K562 (cell line): ENCODE data around the gene VDAC2. TPM values are rescaled to one million over a fixed set of nuclear protein-coding genes. Genes with fewer than 3 reads are reported as not detected.

ENCODE experiments used
- ARID1B ChIP-seq: fragments of 450-650 bp; IDR thresholded peaks from 2 replicates; pipeline ENCODE4 v1.6.1; 2016; ENCODE audit warnings: antibody characterized with exemption, mild to moderate bottlenecking, inconsistent platforms
- CREB3 ChIP-seq: fragments of 450-650 bp; conservative IDR thresholded peaks from 2 replicates; pipeline ENCODE4 v1.6.1; 2016; ENCODE audit warnings: missing genetic modification characterization, low read depth, mild to moderate bottlenecking, missing compliant biosample characterization, moderate library complexity
- EHMT2 ChIP-seq: fragments of 450-650 bp; IDR thresholded peaks from 2 replicates; pipeline ENCODE4 v1.6.1; 2018; ENCODE audit warnings: antibody characterized with exemption
- FOXJ3 ChIP-seq: sonication (generic); formaldehyde crosslinking; IDR thresholded peaks from 2 replicates; pipeline ENCODE4 v1.4.0; 2020; ENCODE audit warnings: mild to moderate bottlenecking, missing genetic modification reagents
- NBN ChIP-seq: fragments of 450-650 bp; IDR thresholded peaks from 2 replicates; pipeline ENCODE4 v1.6.1; 2016; ENCODE audit warnings: low read depth, mild to moderate bottlenecking
- ZBTB43 ChIP-seq: sonication (generic); formaldehyde crosslinking; IDR thresholded peaks from 2 replicates; pipeline ENCODE4 v1.8.0; 2023; ENCODE audit warnings: mild to moderate bottlenecking, missing genetic modification reagents
- ZNF384 ChIP-seq: IDR thresholded peaks from 2 replicates; pipeline ENCODE4 v1.6.1; 2012; ENCODE audit warnings: low read depth, low read length, improper control_type of control experiment
- ZNF407 ChIP-seq: fragments of 450-650 bp; IDR thresholded peaks from 2 replicates; pipeline ENCODE4 v1.6.1; 2016; ENCODE audit warnings: low read depth
- ZNF766 ChIP-seq: fragments of 200-800 bp; sonication (Bioruptor generic); conservative IDR thresholded peaks from 2 replicates; pipeline ENCODE4 v1.6.1; 2016; ENCODE audit warnings: missing genetic modification characterization, missing compliant biosample characterization
- polyA plus RNA-seq, 8 experiments: library from polyadenylated mRNA; depleted of rRNA in 4 of 8; stranded (reverse) in 5 of 8; unstranded in 3 of 8; fragments of >200 nt; fragmentation: Nextera tagmentation in 2 of 8; fragmentation: Illumina TruSeq in 1 of 8; extraction: Ambion mirVana in 2 of 8; extraction: Trizol in 1 of 8; gene quantifications; 2 replicates each; pipeline versions ENCODE4 v1.2.1 to v1.2.3, GENCODE V29; 2011 to 2014; ENCODE audit warnings: inconsistent platforms in 1 of 8, missing spikeins in 1 of 8
- total RNA-seq, 7 experiments: library from RNA; depleted of rRNA in 6 of 7; stranded (reverse); fragments of >200 nt in 6 of 7; fragmentation: Illumina TruSeq in 2 of 7; extraction: Trizol in 2 of 7; gene quantifications; 2 replicates each; pipeline versions ENCODE4 v1.2.1 to v1.2.3, GENCODE V29; 2011 to 2021; ENCODE audit warnings: low replicate concordance in 1 of 7
- TF ChIP-seq, protein P1 (sequence below), 3 experiments: fragments of 200-800 bp in 1 of 3; fragments of 250-450 bp in 1 of 3; fragments of 450-650 bp in 1 of 3; sonication (Bioruptor Pico) in 1 of 3; sonication (Bioruptor generic) in 1 of 3; formaldehyde crosslinking in 1 of 3; IDR thresholded peaks; 2 replicates each; pipeline versions ENCODE4 v1.6.1 to v1.8.0; 2016 to 2022; ENCODE audit warnings: mild to moderate bottlenecking in 2 of 3, missing genetic modification characterization in 2 of 3, missing compliant biosample characterization in 1 of 3, moderate library complexity in 1 of 3
- TF ChIP-seq, protein P2 (sequence below): fragments of 450-650 bp; IDR thresholded peaks from 2 replicates; pipeline ENCODE4 v1.6.1; 2016

Gene VDAC2
- total and polyA plus RNA-seq, 9 of the 15 experiments (the other 6 are each of a cell fraction or from before 2014, with no cell fraction given): 139 to 450 (median 250) TPM

GRCh38 chr10:75210282-75211006 is at the start of gene VDAC2 (continued):
- TF ChIP-seq, protein P1, sequence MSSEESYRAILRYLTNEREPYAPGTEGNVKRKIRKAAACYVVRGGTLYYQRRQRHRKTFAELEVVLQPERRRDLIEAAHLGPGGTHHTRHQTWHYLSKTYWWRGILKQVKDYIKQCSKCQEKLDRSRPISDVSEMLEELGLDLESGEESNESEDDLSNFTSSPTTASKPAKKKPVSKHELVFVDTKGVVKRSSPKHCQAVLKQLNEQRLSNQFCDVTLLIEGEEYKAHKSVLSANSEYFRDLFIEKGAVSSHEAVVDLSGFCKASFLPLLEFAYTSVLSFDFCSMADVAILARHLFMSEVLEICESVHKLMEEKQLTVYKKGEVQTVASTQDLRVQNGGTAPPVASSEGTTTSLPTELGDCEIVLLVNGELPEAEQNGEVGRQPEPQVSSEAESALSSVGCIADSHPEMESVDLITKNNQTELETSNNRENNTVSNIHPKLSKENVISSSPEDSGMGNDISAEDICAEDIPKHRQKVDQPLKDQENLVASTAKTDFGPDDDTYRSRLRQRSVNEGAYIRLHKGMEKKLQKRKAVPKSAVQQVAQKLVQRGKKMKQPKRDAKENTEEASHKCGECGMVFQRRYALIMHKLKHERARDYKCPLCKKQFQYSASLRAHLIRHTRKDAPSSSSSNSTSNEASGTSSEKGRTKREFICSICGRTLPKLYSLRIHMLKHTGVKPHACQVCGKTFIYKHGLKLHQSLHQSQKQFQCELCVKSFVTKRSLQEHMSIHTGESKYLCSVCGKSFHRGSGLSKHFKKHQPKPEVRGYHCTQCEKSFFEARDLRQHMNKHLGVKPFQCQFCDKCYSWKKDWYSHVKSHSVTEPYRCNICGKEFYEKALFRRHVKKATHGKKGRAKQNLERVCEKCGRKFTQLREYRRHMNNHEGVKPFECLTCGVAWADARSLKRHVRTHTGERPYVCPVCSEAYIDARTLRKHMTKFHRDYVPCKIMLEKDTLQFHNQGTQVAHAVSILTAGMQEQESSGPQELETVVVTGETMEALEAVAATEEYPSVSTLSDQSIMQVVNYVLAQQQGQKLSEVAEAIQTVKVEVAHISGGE (CRISPR knock-in tag; IDR thresholded peaks at IDR 0.05): peak in 1 of 3 experiments; percentile 74; a peak in 3 of 6 replicates
- no peak for TF ChIP-seq FOXJ3 (CRISPR knock-in tag)
- TF ChIP-seq, protein P2, sequence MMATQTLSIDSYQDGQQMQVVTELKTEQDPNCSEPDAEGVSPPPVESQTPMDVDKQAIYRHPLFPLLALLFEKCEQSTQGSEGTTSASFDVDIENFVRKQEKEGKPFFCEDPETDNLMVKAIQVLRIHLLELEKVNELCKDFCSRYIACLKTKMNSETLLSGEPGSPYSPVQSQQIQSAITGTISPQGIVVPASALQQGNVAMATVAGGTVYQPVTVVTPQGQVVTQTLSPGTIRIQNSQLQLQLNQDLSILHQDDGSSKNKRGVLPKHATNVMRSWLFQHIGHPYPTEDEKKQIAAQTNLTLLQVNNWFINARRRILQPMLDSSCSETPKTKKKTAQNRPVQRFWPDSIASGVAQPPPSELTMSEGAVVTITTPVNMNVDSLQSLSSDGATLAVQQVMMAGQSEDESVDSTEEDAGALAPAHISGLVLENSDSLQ: no peak; the same call in 1 of the 2 replicates
- peak; percentile 70 for TF ChIP-seq ZNF766 (CRISPR knock-in tag)
- TF ChIP-seq ARID1B: 0 out of 2 replicates have a peak, but pooled peaks have one; percentile 12
- peak; percentile 65; the same call in 1 of the 2 replicates for TF ChIP-seq ZBTB43 (CRISPR knock-in tag)
- TF ChIP-seq NBN: peak; percentile 38; the same call in 1 of the 2 replicates
- TF ChIP-seq EHMT2: no peak
- TF ChIP-seq CREB3 (tag): 0 out of 2 replicates have a peak, but pooled peaks have one; percentile 28
- TF ChIP-seq ZNF384: no peak
- no peak for TF ChIP-seq ZNF407
